Measurements from ENCODE around the gene SPATA9. TPM values are rescaled to one million over a fixed set of nuclear protein-coding genes. Genes with fewer than 3 reads are reported as not detected.

SPATA9 gene
- total and polyA plus RNA-seq, 9 of the 15 experiments (the other 6 are each of a cell fraction or from before 2014, with no cell fraction given), result 0.16 to 5.5 (median 0.39) TPM; not detected in 3

GRCh38 chr5:95729115-95730010 is 46.6 kb upstream of the SPATA9 start (continued):
- TF ChIP-seq MGA (IDR thresholded peaks at IDR 0.05), result no peak
- no peak for TF ChIP-seq HDAC3 (IDR thresholded peaks at IDR 0.05; ENCODE audit: borderline replicate concordance, partially characterized antibody)
- no peak for TF ChIP-seq SETDB1 (IDR thresholded peaks at IDR 0.05; ENCODE audit: low read length)
- TF ChIP-seq PTBP1 (IDR thresholded peaks at IDR 0.05; ENCODE audit: low read depth, low read length), result peak; percentile 76; the same call in 1 of the 2 replicates
- TF ChIP-seq HDAC1 (IDR thresholded peaks at IDR 0.05), result peak in 1 of 2 experiments; percentile 56; a peak in 1 of 4 replicates
- no peak for TF ChIP-seq SAFB (IDR thresholded peaks at IDR 0.05; ENCODE audit: borderline replicate concordance, low read depth, low read length)
- TF ChIP-seq, protein P1, sequence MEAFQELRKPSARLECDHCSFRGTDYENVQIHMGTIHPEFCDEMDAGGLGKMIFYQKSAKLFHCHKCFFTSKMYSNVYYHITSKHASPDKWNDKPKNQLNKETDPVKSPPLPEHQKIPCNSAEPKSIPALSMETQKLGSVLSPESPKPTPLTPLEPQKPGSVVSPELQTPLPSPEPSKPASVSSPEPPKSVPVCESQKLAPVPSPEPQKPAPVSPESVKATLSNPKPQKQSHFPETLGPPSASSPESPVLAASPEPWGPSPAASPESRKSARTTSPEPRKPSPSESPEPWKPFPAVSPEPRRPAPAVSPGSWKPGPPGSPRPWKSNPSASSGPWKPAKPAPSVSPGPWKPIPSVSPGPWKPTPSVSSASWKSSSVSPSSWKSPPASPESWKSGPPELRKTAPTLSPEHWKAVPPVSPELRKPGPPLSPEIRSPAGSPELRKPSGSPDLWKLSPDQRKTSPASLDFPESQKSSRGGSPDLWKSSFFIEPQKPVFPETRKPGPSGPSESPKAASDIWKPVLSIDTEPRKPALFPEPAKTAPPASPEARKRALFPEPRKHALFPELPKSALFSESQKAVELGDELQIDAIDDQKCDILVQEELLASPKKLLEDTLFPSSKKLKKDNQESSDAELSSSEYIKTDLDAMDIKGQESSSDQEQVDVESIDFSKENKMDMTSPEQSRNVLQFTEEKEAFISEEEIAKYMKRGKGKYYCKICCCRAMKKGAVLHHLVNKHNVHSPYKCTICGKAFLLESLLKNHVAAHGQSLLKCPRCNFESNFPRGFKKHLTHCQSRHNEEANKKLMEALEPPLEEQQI (IDR thresholded peaks at IDR 0.05), result no peak
- TF ChIP-seq NCOA2 (IDR thresholded peaks at IDR 0.05; ENCODE audit: partially characterized antibody in 2 of 2), result peak in 1 of 2 experiments; percentile 12
- TF ChIP-seq LEF1 (IDR thresholded peaks at IDR 0.05), result peak; percentile 37; the same call in 1 of the 2 replicates
- peak; percentile 89 for TF ChIP-seq THRAP3 (IDR thresholded peaks at IDR 0.05; ENCODE audit: borderline replicate concordance)
- TF ChIP-seq KDM2B (CRISPR knock-in tag; IDR thresholded peaks at IDR 0.05), result no peak
